GM12891 (cell line): Measurements from ENCODE around the gene CARD11.

Experiments used
- DNase-seq: peaks from one replicate; pipeline ENCODE4 v3.0.0; 2011; ENCODE audit warnings: low spot score; ENCODE audit not compliant: insufficient read length
- FAIRE-seq: peaks from 2 replicates; lab custom pipeline; 2011; peaks lifted over from hg19 to GRCh38; lab: Jason Lieb, UNC
- PAX5 ChIP-seq: IDR thresholded peaks from 2 replicates; pipeline ENCODE4 v1.6.1; 2011; ENCODE audit warnings: low read length, moderate library complexity, mild to moderate bottlenecking; ENCODE audit not compliant: insufficient read depth, severe bottlenecking
- POLR2A ChIP-seq: IDR thresholded peaks from 2 replicates; pipeline ENCODE4 v1.6.1; 2011; ENCODE audit warnings: low read depth, low read length, control low read depth
- POLR2AphosphoS5 ChIP-seq: IDR thresholded peaks from 2 replicates; pipeline ENCODE4 v1.6.1; 2011; ENCODE audit warnings: low read depth, low read length, control low read depth
- POU2F2 ChIP-seq: IDR thresholded peaks from 2 replicates; pipeline ENCODE4 v1.6.1; 2011; ENCODE audit warnings: low read depth, mild to moderate bottlenecking, control low read depth, low read length, moderate library complexity
- SPI1 ChIP-seq: IDR thresholded peaks from 2 replicates; pipeline ENCODE4 v1.6.1; 2011; ENCODE audit warnings: low read depth, low read length, control low read depth
- TAF1 ChIP-seq: IDR thresholded peaks from 2 replicates; pipeline ENCODE4 v1.6.1; 2011; ENCODE audit warnings: low read depth, low read length, control low read depth

Gene CARD11

DNA sequence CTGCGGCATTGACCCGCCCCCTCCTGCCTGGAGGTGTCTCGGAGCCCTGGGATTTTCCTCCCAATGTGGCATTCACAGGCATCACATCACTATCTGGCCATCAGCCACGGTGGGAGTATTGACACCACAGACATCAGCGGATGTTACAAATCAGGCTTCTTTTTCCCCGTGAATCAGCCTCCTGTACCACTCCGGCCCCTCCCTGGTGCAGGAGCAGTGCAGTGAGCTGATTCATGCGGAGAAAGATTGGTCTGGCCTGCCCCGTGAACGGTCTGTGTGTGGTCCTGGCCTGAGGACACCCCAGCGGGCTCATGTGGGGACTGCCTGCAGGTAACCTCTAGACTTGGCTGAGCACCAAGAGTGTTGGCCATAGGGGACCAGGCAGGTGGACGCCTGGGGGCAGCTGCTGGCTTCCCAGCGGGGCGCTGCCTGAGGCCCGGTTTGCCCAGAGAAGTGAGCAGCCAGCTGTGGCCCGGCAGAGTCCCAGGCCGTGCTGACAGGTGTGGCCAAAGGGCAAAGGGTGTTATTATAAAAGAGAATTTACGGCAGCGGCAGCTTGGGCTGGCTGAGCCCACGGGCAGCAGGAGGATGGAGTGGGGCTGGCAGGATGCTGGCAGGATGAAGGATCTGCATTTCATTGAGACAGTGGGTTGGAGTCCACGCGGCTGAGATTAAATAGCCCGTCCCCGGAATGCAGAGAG is 167.5 kb downstream of the CARD11 start:
- no peak for DNase-seq
- TF ChIP-seq POU2F2: no peak
- TF ChIP-seq PAX5: no peak
- no peak for TF ChIP-seq SPI1
- TF ChIP-seq TAF1: no peak
- TF ChIP-seq POLR2A: no peak
- TF ChIP-seq POLR2AphosphoS5: no peak

DNA sequence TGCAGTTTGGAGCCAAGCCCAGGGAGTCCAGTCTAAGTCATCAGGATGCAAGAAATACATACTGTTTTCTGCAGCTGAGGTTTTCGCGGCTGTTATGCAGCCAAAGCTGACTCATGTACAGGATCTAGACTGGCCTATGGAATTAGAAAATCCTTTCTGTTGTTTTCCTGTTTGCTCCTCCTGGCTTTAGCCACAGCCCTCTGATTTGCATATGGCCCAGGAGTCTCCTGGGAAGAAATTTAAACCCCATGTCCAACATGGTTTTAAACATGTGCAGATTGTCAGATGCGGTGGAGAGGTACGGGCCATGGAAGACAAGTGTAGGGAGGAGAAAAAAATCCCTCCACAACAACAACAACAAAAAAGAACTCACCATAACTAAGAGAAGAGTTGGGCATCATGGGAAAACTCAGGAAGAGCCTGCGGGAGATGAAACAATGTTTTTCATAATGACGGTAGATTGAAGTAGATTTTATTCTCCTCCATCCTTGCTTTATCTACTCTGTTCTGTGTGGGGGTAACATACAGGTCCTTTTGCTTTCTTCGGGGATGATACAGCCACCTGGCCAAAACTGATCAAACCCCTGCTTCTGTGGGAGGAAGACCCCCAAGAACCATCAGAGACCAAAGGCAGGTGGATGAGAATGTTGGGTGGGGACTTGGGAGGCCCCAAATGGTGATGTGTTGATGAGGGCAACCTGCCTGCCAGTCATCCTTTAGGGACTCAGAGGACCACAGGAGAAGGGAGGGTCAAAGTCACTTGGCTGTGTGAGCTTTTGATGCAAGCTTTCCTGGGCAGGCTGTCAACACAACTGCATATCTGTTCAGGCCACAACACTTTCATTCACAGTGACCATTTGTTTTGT is 169.7 kb downstream of the CARD11 start:
- DNase-seq (no peak), FAIRE-seq (peak; percentile 52)
- TF ChIP-seq PAX5 (no peak), POLR2AphosphoS5 (peak; percentile 96), SPI1 (no peak), POLR2A (peak; percentile 96), TAF1 (no peak), POU2F2 (peak; percentile 87; the same call in 1 of the 2 replicates)

More for the DNA sequence above, 167.5 kb downstream of the CARD11 start:
- FAIRE-seq: no peak

DNA sequence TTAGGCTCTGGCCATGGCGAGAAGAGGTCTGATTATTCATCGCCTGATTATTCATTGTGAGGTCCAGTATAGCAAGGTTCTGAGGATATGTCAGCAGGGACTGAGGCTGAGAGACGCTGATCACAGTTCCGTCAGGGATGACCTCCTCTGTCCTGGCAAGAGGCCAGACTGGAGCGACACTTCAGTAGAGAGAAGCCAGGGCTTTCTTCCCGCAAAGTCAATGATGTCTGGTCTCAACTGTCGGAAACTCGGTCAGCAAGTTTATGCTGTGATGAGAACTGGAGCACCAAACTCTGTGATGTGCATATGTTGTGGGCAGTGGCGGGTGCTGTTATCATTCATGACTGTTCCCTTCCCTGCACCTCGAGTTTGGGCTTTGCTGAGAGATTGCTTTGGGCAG is 170.5 kb downstream of the CARD11 start:
- FAIRE-seq (no peak), DNase-seq (no peak)
- TF ChIP-seq SPI1 (no peak), PAX5 (no peak), TAF1 (no peak), POLR2AphosphoS5 (no peak), POLR2A (no peak), POU2F2 (no peak)

DNA sequence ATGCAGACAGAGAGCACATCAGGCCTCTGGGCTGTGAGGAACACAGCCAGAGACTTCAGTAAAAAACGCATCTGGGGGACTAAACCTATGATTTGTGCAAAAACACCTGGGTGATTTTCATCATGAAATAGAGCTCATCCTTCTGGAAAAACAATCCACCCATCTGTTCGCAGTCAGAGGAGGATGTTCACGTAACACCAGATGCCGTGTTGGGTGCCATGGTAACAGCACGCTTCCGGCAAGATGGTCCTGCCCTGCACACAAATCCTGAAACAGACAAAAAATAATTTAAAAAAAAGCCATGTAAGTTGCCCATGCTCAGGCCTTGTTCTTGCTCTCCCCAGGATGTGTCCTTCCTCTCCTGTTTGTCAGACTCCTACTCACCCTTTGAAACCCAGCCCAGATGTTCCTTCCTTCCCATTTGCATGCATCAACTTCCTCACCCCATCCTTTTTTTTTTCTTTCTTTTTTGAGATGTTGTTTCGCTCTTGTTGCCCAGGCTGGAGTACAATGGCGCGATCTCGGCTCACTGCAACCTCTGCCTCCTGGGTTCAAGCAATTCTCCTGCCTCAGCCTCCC is 171.3 kb downstream of the CARD11 start:
- FAIRE-seq (no peak), DNase-seq (no peak)
- TF ChIP-seq POU2F2 (no peak), TAF1 (no peak), POLR2A (no peak), POLR2AphosphoS5 (no peak), PAX5 (no peak), SPI1 (no peak)

DNA sequence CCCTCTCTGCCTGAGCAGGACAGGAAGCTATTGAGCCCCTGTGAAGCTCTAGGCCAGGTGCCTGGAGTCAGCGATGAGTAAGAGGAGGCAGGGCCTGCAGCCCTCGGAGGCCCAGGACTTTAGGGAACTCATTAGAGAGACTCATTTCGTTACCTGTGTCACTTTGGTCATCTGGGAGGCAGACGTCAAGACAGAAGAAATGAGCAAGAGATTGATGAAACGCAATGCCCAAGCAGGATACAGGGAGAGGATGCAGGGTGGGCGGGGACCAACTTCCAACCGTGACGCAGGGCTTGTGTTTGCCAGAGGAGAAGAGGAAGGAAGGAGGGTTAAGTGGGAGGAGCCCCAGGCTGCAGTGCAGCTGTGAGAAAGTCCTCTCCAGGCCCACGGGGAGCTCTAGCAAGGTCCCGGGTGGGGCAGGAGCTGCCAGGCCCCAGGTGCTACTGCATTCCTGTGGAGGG is 173.2 kb downstream of the CARD11 start:
- TF ChIP-seq POLR2A (no peak), TAF1 (no peak)
- DNase-seq: no peak
- FAIRE-seq: peak; percentile 85

DNA sequence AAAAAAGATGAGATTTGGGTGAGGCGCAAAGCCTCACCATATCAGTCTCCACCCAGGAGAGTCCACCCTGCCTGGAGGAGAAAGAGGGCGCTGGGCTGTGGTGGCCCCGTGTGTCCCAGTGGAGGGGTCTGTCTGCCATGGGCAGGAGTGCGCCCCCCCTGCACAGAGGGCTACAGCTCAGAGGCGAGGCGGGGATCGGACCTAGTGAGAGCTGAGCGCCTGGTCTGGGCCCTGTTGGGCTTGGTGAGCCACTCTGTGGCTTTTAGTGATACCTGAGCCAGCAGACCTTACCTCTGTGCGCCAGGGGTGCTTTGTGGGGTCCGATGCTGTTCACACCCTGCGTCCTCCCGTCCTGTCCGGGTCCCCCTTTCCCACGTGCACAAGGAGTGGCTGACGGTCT is 173.7 kb downstream of the CARD11 start:
- no peak for DNase-seq
- no peak for FAIRE-seq
- TF ChIP-seq POU2F2 (no peak), TAF1 (no peak), POLR2A (no peak), POLR2AphosphoS5 (no peak), SPI1 (no peak)

DNA sequence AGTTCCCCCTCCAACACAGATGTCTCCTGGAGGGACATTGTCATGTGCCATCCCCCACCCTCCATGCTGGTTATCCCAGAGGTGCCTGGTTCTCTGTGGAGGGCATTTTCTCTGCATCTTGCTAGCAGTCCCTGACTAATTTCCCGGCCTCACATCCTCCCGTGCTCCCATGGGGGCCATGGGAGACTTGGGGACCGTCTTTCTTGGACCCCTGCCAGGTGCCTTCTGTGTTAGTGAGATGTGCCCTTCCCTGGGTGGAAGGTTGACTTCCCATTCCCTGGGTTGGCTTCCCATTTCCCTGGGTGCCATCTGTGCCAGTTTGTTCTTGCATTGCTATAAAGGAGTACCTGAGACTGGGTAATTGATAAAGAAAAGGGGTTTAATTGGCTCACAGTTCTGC is 177.1 kb downstream of the CARD11 start:
- no peak for FAIRE-seq
- DNase-seq: no peak
- TF ChIP-seq POLR2AphosphoS5: no peak
- TF ChIP-seq SPI1: no peak
- TF ChIP-seq PAX5: no peak
- TF ChIP-seq TAF1: no peak
- TF ChIP-seq POLR2A: no peak
- no peak for TF ChIP-seq POU2F2

DNA sequence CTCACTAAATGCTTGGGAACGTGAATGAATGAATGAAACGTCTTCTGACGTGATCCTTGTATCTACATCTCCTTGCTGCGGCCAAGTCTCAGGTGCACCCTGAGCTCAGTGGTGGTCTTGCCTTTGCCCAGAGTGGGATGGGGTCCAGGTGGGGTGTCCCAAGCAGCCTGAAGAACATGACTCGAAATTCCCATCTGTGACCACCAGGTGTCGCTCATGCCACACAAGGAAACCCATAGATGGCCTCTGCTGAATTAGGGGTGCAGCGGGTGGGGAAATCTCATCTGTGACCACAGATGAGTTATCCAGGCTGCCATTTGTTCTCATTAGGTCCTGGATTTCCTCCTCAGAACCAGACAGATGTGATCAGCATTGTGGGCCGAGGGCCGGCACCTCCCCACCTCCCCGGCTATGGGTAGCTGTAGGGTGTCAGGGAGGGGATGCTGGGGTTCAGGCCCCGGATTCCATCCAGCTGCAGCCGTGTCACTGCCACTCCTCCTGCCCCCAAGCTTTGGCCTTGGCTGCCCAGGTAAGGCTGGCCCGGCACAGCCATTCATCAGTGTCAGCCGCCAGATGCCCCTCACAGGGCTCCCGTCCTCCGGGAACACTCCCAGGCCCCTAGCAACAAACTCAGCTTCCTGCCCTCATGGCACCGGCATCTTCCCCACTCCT is 178.5 kb downstream of the CARD11 start:
- DNase-seq: peak; percentile 63
- FAIRE-seq: peak; percentile 94
- TF ChIP-seq SPI1 (no peak), POLR2A (no peak)

DNA sequence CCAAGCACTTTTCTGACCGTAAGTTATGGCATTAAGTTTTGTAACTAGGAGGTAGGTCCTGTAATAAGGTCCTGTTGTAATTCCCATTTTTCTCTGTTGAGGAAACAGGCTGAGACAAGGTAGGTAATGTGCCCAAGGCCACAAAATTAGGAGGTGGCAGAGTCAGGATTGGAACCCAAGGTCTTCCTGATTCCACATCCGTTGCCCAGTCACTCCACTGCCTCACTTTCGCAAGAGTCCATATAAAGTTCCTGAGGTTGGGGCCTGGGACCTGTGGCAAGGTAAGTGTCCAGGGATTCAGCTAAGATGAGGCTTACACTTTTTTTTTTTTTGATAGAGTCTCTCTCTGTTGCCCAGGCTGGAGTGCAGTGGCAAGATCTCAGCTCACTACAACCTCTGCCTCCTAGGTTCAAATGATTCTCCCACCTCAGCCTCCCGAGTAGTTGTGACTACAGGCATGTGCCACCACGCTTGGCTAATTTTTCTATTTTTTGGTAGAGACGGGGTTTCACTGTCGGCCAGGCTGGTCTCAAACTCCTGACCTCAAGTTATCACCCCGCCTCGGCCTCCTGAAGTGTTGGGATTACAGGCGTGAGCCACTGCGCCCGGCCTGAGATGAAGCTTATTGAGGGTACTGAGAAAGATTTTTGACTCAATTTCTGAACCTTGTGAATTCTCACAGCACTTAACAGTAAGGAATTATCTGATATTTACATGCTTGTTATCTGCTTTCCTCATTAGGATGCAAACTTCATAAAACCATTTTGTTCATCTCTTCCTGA is 179.3 kb downstream of the CARD11 start:
- peak; percentile 26 for FAIRE-seq
- no peak for DNase-seq
- TF ChIP-seq POLR2A (no peak), POLR2AphosphoS5 (no peak), TAF1 (no peak), PAX5 (no peak), POU2F2 (no peak), SPI1 (no peak)
